Esophagus muscularis mucosa (tissue), 4 donors: ENCODE results near the gene NFATC1. TPM values are rescaled to one million over a fixed set of nuclear protein-coding genes. Genes with fewer than 3 reads are reported as not detected.

ENCODE experiments used
- DNase-seq: peaks from one replicate; pipeline ENCODE4 v3.0.0-alpha.2; 2017; ENCODE audit errors: extremely low spot score
- H3K27ac ChIP-seq, 4 donors: fragments of 200-600 bp; sonication (generic); replicated peaks in 1 of 4; 1 replicate in 3 of 4; 2 replicates in 1 of 4; pipeline ENCODE4 v1.5.1; 2016 to 2019; ENCODE audit warnings: mild to moderate bottlenecking in 1 of 4
- H3K27me3 ChIP-seq, 4 donors: fragments of 200-600 bp; sonication (generic); one replicate each; pipeline versions ENCODE4 v1.5.1 to v1.6.0; 2016 to 2019
- H3K36me3 ChIP-seq, 4 donors: fragments of 200-600 bp; sonication (generic); one replicate each; pipeline ENCODE4 v1.5.1; 2016 to 2019
- H3K4me1 ChIP-seq, 4 donors: fragments of 200-600 bp; sonication (generic); one replicate each; pipeline ENCODE4 v1.5.1; 2016 to 2019
- H3K4me3 ChIP-seq, 4 donors: fragments of 200-600 bp; sonication (generic); 1 replicate in 2 of 4; 2 replicates in 2 of 4; pipeline ENCODE4 v1.5.1; 2016 to 2019; ENCODE audit warnings: mild to moderate bottlenecking in 4 of 4, moderate library complexity in 1 of 4
- H3K9me3 ChIP-seq, 4 donors: fragments of 200-600 bp; sonication (generic); 1 replicate in 3 of 4; 2 replicates in 1 of 4; pipeline ENCODE4 v1.5.1; 2016 to 2019
- CTCF ChIP-seq, 3 experiments: fragments of 200-600 bp in 2 of 3; fragments of 450-650 bp in 1 of 3; sonication (generic) in 2 of 3; IDR thresholded peaks; one replicate each; pipeline ENCODE4 v1.5.1; 2017 to 2019; ENCODE audit warnings: antibody characterized with exemption in 3 of 3, mild to moderate bottlenecking in 2 of 3, moderate library complexity in 1 of 3
- EP300 ChIP-seq: sonication (generic); formaldehyde crosslinking; IDR thresholded peaks from one replicate; pipeline ENCODE4 v1.6.1; 2017; ENCODE audit warnings: antibody characterized with exemption
- POLR2A ChIP-seq: fragments of 450-650 bp; IDR thresholded peaks from one replicate; pipeline ENCODE4 v1.6.1; 2017; ENCODE audit warnings: antibody characterized with exemption, moderate library complexity, mild to moderate bottlenecking, low read depth
- POLR2AphosphoS5 ChIP-seq, 2 donors: sonication (generic); formaldehyde crosslinking; IDR thresholded peaks; one replicate each; pipeline ENCODE4 v1.6.1; 2017; ENCODE audit warnings: antibody characterized with exemption in 2 of 2
- WGBS: methylation state at CpG from one replicate; pipeline ENCODE4 v1.1.5; 2018; 5-methylcytosine and 5-hydroxymethylcytosine counted together
- intact Hi-C: fragments of 100-400 bp; cut with DNase I; formaldehyde crosslinking; loops from one replicate; pipeline ENCODE4 v1.15.1; 2023
- total RNA-seq, 4 donors: library from RNA; depleted of rRNA; stranded (reverse); fragments of >200 nt; gene quantifications; one replicate each; pipeline versions ENCODE4 v1.1.0 to v1.2.1, GENCODE V29; 2016

The NFATC1 gene
- total RNA-seq, 4 donors from 2014 or later = 15.0 to 22.0 (median 17.8) TPM

DNA sequence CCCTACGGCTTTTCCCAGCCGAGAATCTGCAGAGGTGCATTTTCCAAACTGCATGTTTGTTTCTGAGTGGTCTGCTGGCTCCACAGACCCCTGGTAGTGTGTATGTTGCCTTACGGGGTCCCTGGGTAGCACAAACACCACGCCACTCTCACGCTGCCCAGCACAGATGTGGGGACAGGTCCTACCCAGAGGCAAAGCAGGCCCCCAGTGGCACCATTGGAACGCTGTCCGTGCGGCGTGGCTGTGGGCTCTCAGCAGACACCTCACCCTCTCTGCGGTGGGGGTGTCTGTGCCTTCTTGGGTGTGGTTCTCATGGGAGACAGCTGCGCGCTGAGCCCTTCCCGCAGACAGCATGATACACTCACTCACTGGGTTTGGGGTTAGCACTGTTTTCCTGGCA is 137.4 kb downstream of the NFATC1 start:
- H3K27me3 ChIP-seq = peaks cover 0 to 15% (median 0%) of the 10 kb centered on the region in 4 donors
- WGBS = 67% methylated on average over 3 of the region's 13 CpGs
- no peak overlapping the region for H3K27ac ChIP-seq
- peaks cover 0 to 9% (median 8%) of the 10 kb centered on the region in 4 donors for H3K4me1 ChIP-seq
- peaks cover 0 to 21% (median 15%) of the 10 kb centered on the region in 4 donors for H3K36me3 ChIP-seq
- H3K9me3 ChIP-seq = peaks cover 0 to 5% (median 0%) of the 10 kb centered on the region in 4 donors
- no peak for TF ChIP-seq POLR2A
- TF ChIP-seq EP300 = no peak
- TF ChIP-seq POLR2AphosphoS5 (IDR thresholded peaks at IDR 0.05) = no peak
- no peak for TF ChIP-seq CTCF (IDR thresholded peaks at IDR 0.05)
- intact Hi-C loops = no loop called here
- no peak overlapping the region for H3K4me3 ChIP-seq
- DNase-seq = no peak

GRCh38 chr18:79533591-79533990 is 137.9 kb downstream of the NFATC1 start:
- no peak for TF ChIP-seq EP300
- no peak for TF ChIP-seq POLR2A
- no peak for TF ChIP-seq CTCF (IDR thresholded peaks at IDR 0.05)
- no peak for TF ChIP-seq POLR2AphosphoS5 (IDR thresholded peaks at IDR 0.05)
- Histone ChIP-seq H3K9me3 (peaks cover 0 to 6% (median 0%) of the 10 kb centered on the region in 4 donors), H3K27me3 (peaks cover 0 to 15% (median 0%) of the 10 kb centered on the region in 4 donors), H3K36me3 (peaks cover 0 to 17% (median 10%) of the 10 kb centered on the region in 4 donors), H3K4me3 (no peak overlapping the region), H3K4me1 (peaks cover 0 to 9% (median 8%) of the 10 kb centered on the region in 4 donors), H3K27ac (no peak overlapping the region)
- intact Hi-C loops = no loop called here
- no peak for DNase-seq
- 94% methylated on average over 8 of the region's 9 CpGs for WGBS

GRCh38 chr18:79534356-79534755 is 138.6 kb downstream of the NFATC1 start:
- intact Hi-C loops = no loop called here
- Histone ChIP-seq H3K27ac (no peak overlapping the region), H3K36me3 (peaks cover 0 to 9% (median 7%) of the 10 kb centered on the region in 4 donors), H3K9me3 (peaks cover 0 to 6% (median 0%) of the 10 kb centered on the region in 4 donors), H3K4me1 (peaks cover 0 to 9% (median 8%) of the 10 kb centered on the region in 4 donors), H3K27me3 (peaks cover 0 to 15% (median 0%) of the 10 kb centered on the region in 4 donors), H3K4me3 (no peak overlapping the region)
- TF ChIP-seq POLR2A (no peak), EP300 (no peak), POLR2AphosphoS5 (IDR thresholded peaks at IDR 0.05) (no peak)
- DNase-seq = no peak
- WGBS = 81% methylated on average over 13 of the region's 13 CpGs

DNA sequence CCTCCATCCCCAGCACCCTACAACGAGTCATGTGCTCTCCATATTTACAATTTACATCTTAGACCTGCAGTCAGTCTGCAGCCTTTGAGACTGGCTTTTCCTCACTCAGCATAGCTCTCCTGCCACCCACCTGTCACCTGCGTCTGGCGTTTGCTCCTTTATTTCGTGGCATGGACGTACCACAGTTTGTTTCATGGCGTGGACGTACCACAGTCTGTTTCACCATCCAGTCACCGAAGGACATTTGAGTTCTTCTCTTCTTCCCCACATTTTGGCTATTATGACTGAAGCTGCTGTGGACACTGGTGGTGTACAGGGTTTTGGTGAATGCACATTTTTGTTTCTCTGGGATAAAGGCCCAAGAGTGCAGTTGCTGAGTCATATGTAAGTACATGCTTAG is 142.0 kb downstream of the NFATC1 start:
- Histone ChIP-seq H3K9me3 (peaks cover 0 to 6% (median 0%) of the 10 kb centered on the region in 4 donors), H3K4me1 (no peaks in the 10 kb centered on the region), H3K36me3 (no peaks in the 10 kb centered on the region), H3K27ac (no peak overlapping the region), H3K4me3 (no peak overlapping the region), H3K27me3 (no peaks in the 10 kb centered on the region)
- 92% methylated on average over 8 of the region's 8 CpGs for WGBS
- no peak for DNase-seq
- intact Hi-C loops = no loop called here
- no peak for TF ChIP-seq POLR2AphosphoS5 (IDR thresholded peaks at IDR 0.05)
- TF ChIP-seq EP300 = no peak
- no peak for TF ChIP-seq CTCF (IDR thresholded peaks at IDR 0.05)
- TF ChIP-seq POLR2A = no peak

GRCh38 chr18:79538635-79539034 is 142.9 kb downstream of the NFATC1 start:
- no peak for DNase-seq
- Histone ChIP-seq H3K4me1 (no peaks in the 10 kb centered on the region), H3K9me3 (peaks cover 0 to 6% (median 0%) of the 10 kb centered on the region in 4 donors), H3K36me3 (no peaks in the 10 kb centered on the region), H3K27me3 (no peaks in the 10 kb centered on the region), H3K4me3 (no peak overlapping the region), H3K27ac (no peak overlapping the region)
- intact Hi-C loops = no loop called here
- 97% methylated on average over 12 of the region's 12 CpGs for WGBS
- TF ChIP-seq EP300 (no peak), CTCF (IDR thresholded peaks at IDR 0.05) (no peak), POLR2AphosphoS5 (IDR thresholded peaks at IDR 0.05) (no peak), POLR2A (no peak)
